Gastrocnemius medialis (tissue), 4 donors: Measurements from ENCODE around the gene WASF2. TPM values are rescaled to one million over a fixed set of nuclear protein-coding genes. Genes with fewer than 3 reads are reported as not detected.

Experiments
- ATAC-seq, 2 donors: fragments of 150-250 bp; one replicate each; pipeline ENCODE4 v1.9.1; 2016
- DNase-seq, 2 donors: peaks; one replicate each; pipeline ENCODE4 v3.0.0-alpha.2; 2019
- H3K27ac ChIP-seq, 4 donors: fragments of 200-600 bp; sonication (generic); 1 replicate in 1 of 4; 2 replicates in 3 of 4; pipeline ENCODE4 v1.5.1; 2016 to 2018; ENCODE audit warnings: mild to moderate bottlenecking in 2 of 4, moderate library complexity in 1 of 4
- H3K27me3 ChIP-seq, 3 donors: fragments of 200-600 bp; sonication (generic) in 2 of 3; 1 replicate in 1 of 3; 2 replicates in 2 of 3; pipeline versions ENCODE4 v1.5.1 to v1.6.0; 2016 to 2019; ENCODE audit warnings: mild to moderate bottlenecking in 1 of 3, moderate library complexity in 1 of 3
- H3K36me3 ChIP-seq, 2 donors: fragments of 200-600 bp; sonication (generic) in 1 of 2; one replicate each; pipeline ENCODE4 v1.5.1; 2017 to 2018
- H3K4me1 ChIP-seq, 2 donors: fragments of 200-600 bp; sonication (generic) in 1 of 2; one replicate each; pipeline ENCODE4 v1.5.1; 2016 to 2017; ENCODE audit warnings: mild to moderate bottlenecking in 2 of 2
- H3K4me3 ChIP-seq, 4 donors: fragments of 200-600 bp; sonication (generic) in 3 of 4; 1 replicate in 1 of 4; 2 replicates in 3 of 4; pipeline ENCODE4 v1.5.1; 2016 to 2019; ENCODE audit warnings: mild to moderate bottlenecking in 2 of 4
- H3K9me3 ChIP-seq, 3 donors: fragments of 200-600 bp; sonication (generic) in 2 of 3; 1 replicate in 1 of 3; 2 replicates in 2 of 3; pipeline ENCODE4 v1.5.1; 2016 to 2019
- CTCF ChIP-seq, 5 experiments: fragments of 450-650 bp in 3 of 5; fragments of 200-600 bp in 2 of 5; sonication (generic) in 2 of 5; IDR thresholded peaks in 4 of 5; conservative IDR thresholded peaks in 1 of 5; 1 replicate in 4 of 5; 2 replicates in 1 of 5; pipeline ENCODE4 v1.5.1; 2016 to 2019; ENCODE audit warnings: antibody characterized with exemption in 5 of 5, mild to moderate bottlenecking in 3 of 5, moderate library complexity in 3 of 5
- POLR2A ChIP-seq, 2 donors: fragments of 450-650 bp; IDR thresholded peaks; one replicate each; pipeline ENCODE4 v1.6.1; 2017; ENCODE audit warnings: antibody characterized with exemption in 2 of 2, mild to moderate bottlenecking in 2 of 2, moderate library complexity in 2 of 2
- in situ Hi-C, 4 donors: fragments of 200-750 bp; cut with MboI; loops; one replicate each; pipeline versions ENCODE4 v1.15.0 to v1.8.0; 2017; ENCODE audit warnings: low sequenced_read_pairs in 4 of 4
- intact Hi-C: fragments of 100-400 bp; cut with DNase I; formaldehyde crosslinking; loops from one replicate; pipeline ENCODE4 v1.15.1; 2023; ENCODE audit warnings: low total_unique reads
- total RNA-seq, 4 donors: library from RNA; depleted of rRNA; stranded (reverse); fragments of >200 nt; gene quantifications; one replicate each; pipeline versions ENCODE4 v1.1.0 to v1.2.3, GENCODE V29; 2016

The WASF2 gene
- total RNA-seq, 4 donors from 2014 or later, result 10.6 to 16.7 (median 13.3) TPM

GRCh38 chr1:27356277-27356618 is 133.7 kb downstream of the WASF2 start:
- Histone ChIP-seq H3K27ac (no peak overlapping the region), H3K4me1 (peaks cover 3 to 4% of the 10 kb centered on the region in 2 donors), H3K27me3 (peaks cover 0 to 5% (median 5%) of the 10 kb centered on the region in 3 donors), H3K4me3 (no peak overlapping the region), H3K9me3 (no peaks in the 10 kb centered on the region), H3K36me3 (peaks cover 0 to 46% of the 10 kb centered on the region in 2 donors)
- in situ Hi-C loops, result loop anchor here in 2 of 4 donors (5.0 kb wide), 1 partner anchor 36 kb away; the partner anchor contains the start of gene GPR3 (in 2 of the 2)
- ATAC-seq (no peak), DNase-seq (no peak)
- intact Hi-C loops, result no loop called here
- TF ChIP-seq POLR2A (IDR thresholded peaks at IDR 0.05) (no peak), CTCF (IDR thresholded peaks at IDR 0.05 in 4 of 5, conservative IDR thresholded peaks at IDR 0.05 in 1 of 5) (no peak)

- DNase-seq, result no peak
- TF ChIP-seq CTCF (IDR thresholded peaks at IDR 0.05 in 4 of 5, conservative IDR thresholded peaks at IDR 0.05 in 1 of 5), result no peak
- no peak for TF ChIP-seq POLR2A (IDR thresholded peaks at IDR 0.05)
- H3K4me1 ChIP-seq, result peaks cover 4 to 8% of the 10 kb centered on the region in 2 donors
- intact Hi-C loops, result no loop called here
- H3K9me3 ChIP-seq, result no peaks in the 10 kb centered on the region
- peaks cover 0 to 40% of the 10 kb centered on the region in 2 donors for H3K36me3 ChIP-seq
- H3K27me3 ChIP-seq, result peaks cover 3 to 11% (median 10%) of the 10 kb centered on the region in 3 donors
- H3K27ac ChIP-seq, result no peak overlapping the region
- in situ Hi-C loops, result loop anchor here in 2 of 4 donors (5.0 kb wide), 1 partner anchor 37 kb away; the partner anchor contains the start of gene GPR3 (in 2 of the 2)
- no peak overlapping the region for H3K4me3 ChIP-seq
- no peak for ATAC-seq
Observed at GRCh38 chr1:27355683-27356082, 134.3 kb downstream of the WASF2 start.

Other genes with a start within 250 kb of the WASF2 start
- 10 to 100 TPM; 16.5 to 21.9 (median 17.8) TPM for gene TMEM222, start 168.0 kb downstream of the WASF2 start, total RNA-seq
- under 1 TPM in 1 of 4 donors, not detected in 3; 0.66 TPM for gene SYTL1, start 148.1 kb downstream of the WASF2 start, total RNA-seq
- gene MAP3K6, start 123.2 kb downstream of the WASF2 start, total RNA-seq, result 10 to 100 TPM; 16.5 to 29.1 (median 18.4) TPM
- 10 to 100 TPM; 13.2 to 35.7 (median 19.3) TPM for gene FCN3, start 115.3 kb downstream of the WASF2 start, total RNA-seq
- not detected for gene CD164L2, start 106.8 kb downstream of the WASF2 start, total RNA-seq
- under 1 TPM in 3 of 4 donors, not detected in 1; 0.23 to 0.51 (median 0.35) TPM for gene GPR3, start 97.5 kb downstream of the WASF2 start, total RNA-seq
- 10 to 100 TPM; 22.2 to 57.9 (median 35.2) TPM for gene AHDC1, start 114.0 kb upstream of the WASF2 start, total RNA-seq
- gene FGR, start 145.0 kb upstream of the WASF2 start, total RNA-seq, result 1 to 10 TPM; 1.3 to 5.8 (median 4.7) TPM
- 10 to 100 TPM in 3 of 4 donors, 1 to 10 TPM in 1; 7.7 to 25.1 (median 14.5) TPM for gene IFI6, start 182.0 kb upstream of the WASF2 start, total RNA-seq
- 10 to 100 TPM in 3 of 4 donors, 1 to 10 TPM in 1; 9.4 to 20.0 (median 15.5) TPM for gene FAM76A, start 235.8 kb upstream of the WASF2 start, total RNA-seq